H9 (cell line): Measurements from ENCODE around the gene MSI2. TPM values are rescaled to one million over a fixed set of nuclear protein-coding genes. Genes with fewer than 3 reads are reported as not detected.

Experiments used
- DNase-seq: peaks from one replicate; pipeline ENCODE4 v3.0.0-alpha.2; 2017
- H2AFZ ChIP-seq: one replicate; pipeline ENCODE4 v1.6.1; 2013; ENCODE audit warnings: mild to moderate bottlenecking, low read length, control low read depth, moderate library complexity
- H2AK5ac ChIP-seq: 2 replicates; pipeline ENCODE4 v1.6.1; 2013; ENCODE audit warnings: low read length, control low read depth, mixed read lengths; ENCODE audit not compliant: insufficient read length
- H2BK120ac ChIP-seq: one replicate; pipeline ENCODE4 v1.6.1; 2013; ENCODE audit warnings: low read depth, mild to moderate bottlenecking, low read length, control low read depth, inconsistent platforms; ENCODE audit not compliant: poor library complexity, severe bottlenecking
- H2BK12ac ChIP-seq: 2 replicates; pipeline ENCODE4 v1.6.1; 2013; ENCODE audit warnings: low read length, control low read depth, mixed read lengths, low read depth; ENCODE audit not compliant: insufficient read length
- H2BK15ac ChIP-seq: 2 replicates; pipeline ENCODE4 v1.6.1; 2013; ENCODE audit warnings: low read depth, low read length, control low read depth
- H2BK20ac ChIP-seq: one replicate; pipeline ENCODE4 v1.6.1; 2013; ENCODE audit warnings: low read depth, mild to moderate bottlenecking, low read length, control low read depth, inconsistent platforms; ENCODE audit not compliant: poor library complexity, severe bottlenecking
- H2BK5ac ChIP-seq: 2 replicates; pipeline ENCODE4 v1.6.1; 2013; ENCODE audit warnings: low read length, control low read depth, mixed read lengths; ENCODE audit not compliant: insufficient read length
- H3K14ac ChIP-seq: 2 replicates; pipeline ENCODE4 v1.6.1; 2013; ENCODE audit warnings: low read length, control low read depth; ENCODE audit not compliant: insufficient read depth
- H3K18ac ChIP-seq: 2 replicates; pipeline ENCODE4 v1.6.1; 2013; ENCODE audit warnings: low read depth, mild to moderate bottlenecking, mixed read lengths, low read length, control low read depth; ENCODE audit not compliant: insufficient read length
- H3K23ac ChIP-seq: 2 replicates; pipeline ENCODE4 v1.6.1; 2013; ENCODE audit warnings: low read length, control low read depth, mixed read lengths, low read depth; ENCODE audit not compliant: insufficient read length
- H3K23me2 ChIP-seq: 2 replicates; pipeline ENCODE4 v1.6.1; 2013; ENCODE audit warnings: low read depth, mild to moderate bottlenecking, mixed read lengths, low read length, control low read depth; ENCODE audit not compliant: insufficient read length, poor library complexity, severe bottlenecking
- H3K27ac ChIP-seq: 2 replicates; pipeline ENCODE4 v1.5.1; 2013; ENCODE audit warnings: low read length, control low read depth, mixed read lengths, low read depth; ENCODE audit not compliant: insufficient read length
- H3K27me3 ChIP-seq: 2 replicates; pipeline ENCODE4 v1.6.1; 2013; ENCODE audit warnings: low read length, control low read depth, inconsistent platforms; ENCODE audit not compliant: insufficient read depth
- H3K4ac ChIP-seq: 2 replicates; pipeline ENCODE4 v1.6.1; 2013; ENCODE audit warnings: low read depth, mild to moderate bottlenecking, control low read depth, inconsistent platforms, low read length, moderate library complexity
- H3K4me1 ChIP-seq: 2 replicates; pipeline ENCODE4 v1.6.1; 2013; ENCODE audit warnings: low read length, control low read depth, inconsistent platforms; ENCODE audit not compliant: insufficient read depth
- H3K4me2 ChIP-seq: 2 replicates; pipeline ENCODE4 v1.6.1; 2013; ENCODE audit warnings: low read length, control low read depth, mixed read lengths; ENCODE audit not compliant: insufficient read length, insufficient read depth
- H3K56ac ChIP-seq: 2 replicates; pipeline ENCODE4 v1.6.1; 2013; ENCODE audit warnings: low read depth, mild to moderate bottlenecking, mixed read lengths, low read length, control low read depth; ENCODE audit not compliant: insufficient read length
- H3K79me1 ChIP-seq: 2 replicates; pipeline ENCODE4 v1.6.1; 2013; ENCODE audit warnings: low read depth, mild to moderate bottlenecking, moderate library complexity, low read length, control low read depth, inconsistent platforms; ENCODE audit not compliant: insufficient read depth, poor library complexity, severe bottlenecking
- H3K79me2 ChIP-seq: 2 replicates; pipeline ENCODE4 v1.6.1; 2013; ENCODE audit warnings: low read length, control low read depth, inconsistent platforms; ENCODE audit not compliant: insufficient read depth
- H3K9ac ChIP-seq: 2 replicates; pipeline ENCODE4 v1.6.1; 2013; ENCODE audit warnings: low read length, control low read depth, mixed read lengths; ENCODE audit not compliant: insufficient read length; ENCODE audit errors: extremely low read depth
- H3K9me3 ChIP-seq: one replicate; pipeline ENCODE4 v1.6.1; 2013; ENCODE audit warnings: low read depth, low read length, inconsistent platforms; ENCODE audit not compliant: control insufficient read depth
- H3T11ph ChIP-seq: one replicate; pipeline ENCODE4 v1.6.1; 2013; ENCODE audit warnings: mild to moderate bottlenecking, low read length, control low read depth, inconsistent platforms
- H4K20me1 ChIP-seq: one replicate; pipeline ENCODE4 v1.6.1; 2013; ENCODE audit not compliant: control insufficient read depth, insufficient read length, insufficient read depth
- H4K5ac ChIP-seq: 2 replicates; pipeline ENCODE4 v1.6.1; 2013; ENCODE audit warnings: low read depth, mild to moderate bottlenecking, mixed read lengths, low read length, control low read depth; ENCODE audit not compliant: insufficient read length
- H4K8ac ChIP-seq: replicated peaks from 2 replicates; pipeline ENCODE4 v1.6.1; 2013; ENCODE audit warnings: low read length, control low read depth, mixed read lengths, low read depth; ENCODE audit not compliant: insufficient read length
- H4K91ac ChIP-seq: 2 replicates; pipeline ENCODE4 v1.6.1; 2013; ENCODE audit warnings: low read depth, mild to moderate bottlenecking, moderate library complexity, mixed read lengths, low read length, control low read depth; ENCODE audit not compliant: insufficient read length
- H3K27ac Mint-ChIP-seq, 3 experiments: 2 replicates in 2 of 3; 3 replicates in 1 of 3; pipeline ENCODE4 v1.8.0; 2020 to 2021; ENCODE audit warnings: mixed read lengths in 3 of 3, mild to moderate bottlenecking in 1 of 3, moderate library complexity in 1 of 3
- H3K27me3 Mint-ChIP-seq: 2 replicates; pipeline ENCODE4 v1.8.0; 2021; ENCODE audit warnings: low read depth, mild to moderate bottlenecking, moderate library complexity, mixed read lengths
- H3K36me3 Mint-ChIP-seq, 3 experiments: 2 replicates in 2 of 3; 3 replicates in 1 of 3; pipeline ENCODE4 v1.8.0; 2020 to 2021; ENCODE audit warnings: low read depth in 3 of 3, mixed read lengths in 3 of 3; ENCODE audit not compliant: insufficient read depth in 1 of 3
- H3K4me1 Mint-ChIP-seq, 2 experiments: 2 replicates each; pipeline ENCODE4 v1.8.0; 2020; ENCODE audit warnings: mixed read lengths in 2 of 2
- H3K4me3 Mint-ChIP-seq, 2 experiments: 2 replicates in 1 of 2; 3 replicates in 1 of 2; pipeline ENCODE4 v1.8.0; 2020 to 2021; ENCODE audit warnings: mild to moderate bottlenecking in 2 of 2, mixed read lengths in 2 of 2, moderate library complexity in 1 of 2
- H3K9me3 Mint-ChIP-seq, 2 experiments: 2 replicates in 1 of 2; 3 replicates in 1 of 2; pipeline ENCODE4 v1.8.0; 2020; ENCODE audit warnings: mild to moderate bottlenecking in 2 of 2, mixed read lengths in 2 of 2, moderate library complexity in 1 of 2
- CTCF ChIP-seq: fragments of 200-600 bp; sonication (generic); conservative IDR thresholded peaks from 3 replicates; pipeline ENCODE4 v1.8.0; 2021; ENCODE audit warnings: antibody characterized with exemption, mild to moderate bottlenecking
- WGBS: extraction: QIAGEN DNeasy Blood & Tissue Kit; methylation state at CpG from one replicate; pipeline ENCODE4 v1.1.7; 2013; ENCODE audit warnings: missing lambda C conversion rate, low lambda C conversion rate, mixed read lengths; ENCODE audit not compliant: insufficient read length; ENCODE audit errors: extremely low coverage; 5-methylcytosine and 5-hydroxymethylcytosine counted together
- total RNA-seq: library from RNA; stranded (reverse); gene quantifications from 2 replicates; pipeline ENCODE4 v1.2.1, GENCODE V29; 2021

Gene MSI2
- total RNA-seq, 1 experiment from 2014 or later, result 98.5 TPM

GRCh38 chr17:57625511-57625910, 369.2 kb downstream of the MSI2 start:
- H3K4me1 Mint-ChIP-seq, result peaks cover 0 to 6% of the 10 kb centered on the region in 2 experiments; a peak in 2 of 4 replicates
- H3K18ac ChIP-seq, result no peak overlapping the region
- no peak overlapping the region for H2BK12ac ChIP-seq
- no peak overlapping the region for H3K14ac ChIP-seq
- H2BK5ac ChIP-seq, result no peak overlapping the region
- H3K36me3 Mint-ChIP-seq, result peaks cover 3 to 19% (median 18%) of the 10 kb centered on the region in 3 experiments; a peak in 5 of 7 replicates
- H4K8ac ChIP-seq, result no peak overlapping the region
- H3K9ac ChIP-seq, result no peak overlapping the region
- no peaks in the 10 kb centered on the region for H3K9me3 ChIP-seq
- no peaks in the 10 kb centered on the region for H4K20me1 ChIP-seq
- H4K5ac ChIP-seq, result no peak overlapping the region
- no peak overlapping the region for H3K27ac ChIP-seq
- H3K4me2 ChIP-seq, result no peak overlapping the region
- no peak overlapping the region for H2AK5ac ChIP-seq
- H3K4ac ChIP-seq, result no peak overlapping the region
- H3K4me1 ChIP-seq, result no peaks in the 10 kb centered on the region
- no peak overlapping the region for H2AFZ ChIP-seq
- H2BK120ac ChIP-seq, result no peak overlapping the region
- no peak for DNase-seq
- H3K56ac ChIP-seq, result no peak overlapping the region
- no peaks in the 10 kb centered on the region for H3K79me2 ChIP-seq
- no peaks in the 10 kb centered on the region for H3K9me3 Mint-ChIP-seq
- no peak for TF ChIP-seq CTCF
- no peak overlapping the region for H3T11ph ChIP-seq
- no peaks in the 10 kb centered on the region for H3K27me3 ChIP-seq
- H3K4me3 Mint-ChIP-seq, result no peak overlapping the region
- H3K27ac Mint-ChIP-seq, result peak overlapping the region in 1 of 3 experiments; percentile 64; a peak in 2 of 7 replicates
- no peak overlapping the region for H3K23ac ChIP-seq
- no peak overlapping the region for H2BK20ac ChIP-seq
- H3K79me1 ChIP-seq, result no peaks in the 10 kb centered on the region
- H2BK15ac ChIP-seq, result no peak overlapping the region
- H3K23me2 ChIP-seq, result no peaks in the 10 kb centered on the region
- no CpG with 5 or more reads among the region's 1 CpG for WGBS
- H4K91ac ChIP-seq, result no peak overlapping the region
- no peaks in the 10 kb centered on the region; the same call in 1 of the 2 replicates for H3K27me3 Mint-ChIP-seq
